HEK293T (cell line): ENCODE results near the gene PBXIP1.

Experiments
- BHLHE40 ChIP-seq: fragments of 450-650 bp; IDR thresholded peaks from 2 replicates; pipeline ENCODE4 v1.6.1; 2016; ENCODE audit warnings: mild to moderate bottlenecking, moderate library complexity, borderline replicate concordance
- HDGF ChIP-seq: fragments of 450-650 bp; IDR thresholded peaks from 2 replicates; pipeline ENCODE4 v1.6.1; 2017; ENCODE audit warnings: antibody characterized with exemption, borderline replicate concordance
- NFRKB ChIP-seq: fragments of 450-650 bp; IDR thresholded peaks from 2 replicates; pipeline ENCODE4 v1.6.1; 2016; ENCODE audit warnings: mild to moderate bottlenecking, moderate library complexity
- PKNOX1 ChIP-seq: fragments of 450-650 bp; IDR thresholded peaks from 2 replicates; pipeline ENCODE4 v1.6.1; 2016
- SUZ12 ChIP-seq: fragments of 450-650 bp; IDR thresholded peaks from 2 replicates; pipeline ENCODE4 v1.6.1; 2016; ENCODE audit warnings: mild to moderate bottlenecking
- TARDBP ChIP-seq: fragments of 450-650 bp; IDR thresholded peaks from 2 replicates; pipeline ENCODE4 v1.6.1; 2016

- TF ChIP-seq HDGF (no peak), PKNOX1 (no peak), BHLHE40 (no peak), NFRKB (no peak), SUZ12 (no peak), TARDBP (no peak)
Measured at GRCh38 chr1:154989195-154989860, 33.4 kb upstream of the PBXIP1 start.
